Spinal cord (tissue), 10 donors: Measurements from ENCODE around the gene CAMK1D. TPM values are rescaled to one million over a fixed set of nuclear protein-coding genes. Genes with fewer than 3 reads are reported as not detected.

Experiments
- DNase-seq, 6 donors: peaks; one replicate each; pipeline versions ENCODE4 v3.0.0 to v3.0.0-alpha.2; 2013 to 2015; ENCODE audit warnings: low spot score in 6 of 6, low read depth in 4 of 6
- H3K27ac ChIP-seq: one replicate; pipeline ENCODE4 v1.5.1; 2013; ENCODE audit warnings: low read depth, low read length, control low read depth
- H3K27me3 ChIP-seq: one replicate; pipeline ENCODE4 v1.6.1; 2013; ENCODE audit warnings: low read length; ENCODE audit not compliant: control insufficient read depth, insufficient read depth
- H3K36me3 ChIP-seq: one replicate; pipeline ENCODE4 v1.6.1; 2013; ENCODE audit warnings: low read length; ENCODE audit not compliant: control insufficient read depth, insufficient read depth
- H3K4me1 ChIP-seq: one replicate; pipeline ENCODE4 v1.6.1; 2013; ENCODE audit warnings: low read length; ENCODE audit not compliant: control insufficient read depth, insufficient read depth
- H3K4me3 ChIP-seq: one replicate; pipeline ENCODE4 v1.5.1; 2013; ENCODE audit warnings: low read depth, low read length, control low read depth
- H3K9me3 ChIP-seq: one replicate; pipeline ENCODE4 v1.6.1; 2013; ENCODE audit warnings: low read length; ENCODE audit not compliant: control insufficient read depth, insufficient read depth
- WGBS: methylation state at CpG from one replicate; pipeline ENCODE4 v1.1.5; 2013; ENCODE audit warnings: missing lambda C conversion rate; ENCODE audit not compliant: insufficient coverage; 5-methylcytosine and 5-hydroxymethylcytosine counted together
- polyA plus RNA-seq, 2 donors: library from polyadenylated mRNA; unstranded; fragments of 120-200 nt; gene quantifications; one replicate each; pipeline ENCODE4 v1.2.1, GENCODE V29; 2013; ENCODE audit not compliant: insufficient read length in 2 of 2
- total RNA-seq, 2 donors: library from RNA; depleted of rRNA in 1 of 2; stranded (reverse); fragments of 120-200 nt in 1 of 2; fragments of >200 nt in 1 of 2; gene quantifications; one replicate each; pipeline versions ENCODE4 v1.2.3 to v1.2.4, GENCODE V29; 2013 to 2014
- donor health status: healthy.

Gene CAMK1D
- total and polyA plus RNA-seq, 4 donors, result 25.2 to 39.0 (median 33.9) TPM

- DNase-seq, result peak in 2 of 6 donors; percentile 46 to 52
- peaks cover 5% of the 10 kb centered on the region for H3K4me1 ChIP-seq
- no peaks in the 10 kb centered on the region for H3K27me3 ChIP-seq
- H3K9me3 ChIP-seq, result no peaks in the 10 kb centered on the region
- WGBS, result 41% methylated on average over 10 of the region's 24 CpGs
- no peak overlapping the region for H3K4me3 ChIP-seq
- no peaks in the 10 kb centered on the region for H3K36me3 ChIP-seq
- no peak overlapping the region for H3K27ac ChIP-seq
Measured at GRCh38 chr10:12405342-12406320, 56.3 kb downstream of the CAMK1D start.

DNA sequence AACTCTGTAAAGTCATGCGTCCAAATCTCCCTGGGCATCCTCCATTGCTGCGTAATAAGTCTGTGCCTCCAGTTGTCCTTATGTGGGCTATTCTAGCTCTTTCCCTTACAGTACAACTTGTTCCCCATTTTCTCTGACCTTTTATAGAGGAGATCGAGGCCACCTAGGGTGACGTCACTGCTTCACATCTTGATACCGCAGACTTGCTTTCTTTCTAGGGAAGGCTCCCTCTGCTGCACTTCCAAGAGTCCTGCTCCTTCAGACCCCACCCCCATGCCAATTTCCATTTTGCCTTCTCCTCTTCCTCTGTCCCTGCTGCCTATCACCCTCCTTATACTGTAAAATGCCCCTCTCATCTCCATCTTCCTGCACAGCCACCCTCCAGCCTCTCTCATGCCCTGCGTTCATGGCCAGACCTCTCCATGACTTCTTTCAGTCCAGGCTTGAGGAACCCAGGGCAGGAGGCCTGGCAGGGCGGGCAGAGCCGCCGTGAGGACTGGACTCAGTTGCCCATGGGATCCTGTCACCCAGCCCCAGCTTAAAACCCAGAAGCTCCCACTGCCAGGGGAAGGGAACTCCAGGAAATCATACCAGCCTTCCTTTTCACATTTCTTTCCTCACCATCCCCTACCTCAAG lies 57.5 kb downstream of the CAMK1D start:
- DNase-seq, result no peak
- 91% methylated on average over 9 of the region's 9 CpGs for WGBS

DNA sequence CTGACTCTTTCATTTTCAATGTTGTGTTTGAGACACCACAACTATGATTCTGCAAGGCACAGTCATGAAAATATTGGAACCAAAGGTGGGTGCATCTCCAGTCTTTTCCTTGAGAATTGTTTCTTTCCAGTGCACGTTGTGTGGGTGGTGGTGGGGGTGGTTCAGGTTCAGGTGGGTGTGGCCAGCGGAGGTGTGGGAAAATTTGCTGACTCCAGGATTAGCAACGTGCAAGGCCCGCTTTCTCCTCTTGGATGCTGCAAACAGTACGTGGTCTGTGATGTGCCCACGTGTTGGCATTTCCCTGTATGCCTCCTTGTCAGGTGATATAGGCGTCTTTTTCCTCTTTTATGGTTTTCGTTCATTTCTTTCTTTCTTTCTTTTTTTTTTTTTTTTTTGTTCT lies 59.1 kb downstream of the CAMK1D start:
- Histone ChIP-seq H3K4me3 (no peak overlapping the region), H3K4me1 (peaks cover 5% of the 10 kb centered on the region), H3K27me3 (no peaks in the 10 kb centered on the region), H3K27ac (no peak overlapping the region), H3K9me3 (no peaks in the 10 kb centered on the region), H3K36me3 (no peaks in the 10 kb centered on the region)
- 94% methylated on average over 5 of the region's 8 CpGs for WGBS
- DNase-seq, result no peak

More for the DNA sequence above, 57.5 kb downstream of the CAMK1D start:
- H3K9me3 ChIP-seq, result no peaks in the 10 kb centered on the region
- H3K4me1 ChIP-seq, result peaks cover 5% of the 10 kb centered on the region
- no peaks in the 10 kb centered on the region for H3K36me3 ChIP-seq
- no peaks in the 10 kb centered on the region for H3K27me3 ChIP-seq
- H3K4me3 ChIP-seq, result no peak overlapping the region
- H3K27ac ChIP-seq, result no peak overlapping the region

DNA sequence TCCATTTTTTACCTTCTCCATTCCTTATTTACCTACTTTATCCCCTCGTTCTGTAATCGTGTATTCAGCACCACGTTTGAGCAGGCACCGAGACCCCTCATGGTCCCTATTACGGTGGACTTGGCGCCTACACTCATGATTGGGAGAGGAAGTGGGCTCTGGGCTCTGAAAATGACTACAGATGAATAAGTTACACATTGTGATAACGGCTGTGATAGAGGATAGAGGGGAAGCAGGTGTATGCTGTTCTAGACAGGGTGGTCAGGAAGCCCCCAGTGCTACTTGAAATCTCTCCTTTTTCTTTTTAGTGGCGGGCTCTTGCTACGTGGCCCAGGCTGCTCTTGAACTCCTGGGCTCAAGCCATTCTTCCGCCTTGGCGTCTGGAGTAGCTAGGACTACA lies 59.8 kb downstream of the CAMK1D start:
- Histone ChIP-seq H3K27ac (no peak overlapping the region), H3K27me3 (no peaks in the 10 kb centered on the region), H3K4me1 (peaks cover 5% of the 10 kb centered on the region), H3K36me3 (no peaks in the 10 kb centered on the region), H3K9me3 (no peaks in the 10 kb centered on the region), H3K4me3 (no peak overlapping the region)
- DNase-seq, result no peak
- 100% methylated on average over 6 of the region's 11 CpGs for WGBS

- Histone ChIP-seq H3K9me3 (no peaks in the 10 kb centered on the region), H3K36me3 (no peaks in the 10 kb centered on the region), H3K4me3 (no peak overlapping the region), H3K27me3 (no peaks in the 10 kb centered on the region), H3K27ac (no peak overlapping the region), H3K4me1 (peaks cover 5% of the 10 kb centered on the region)
- WGBS, result 85% methylated on average over 2 of the region's 5 CpGs
- no peak for DNase-seq
Measured at GRCh38 chr10:12409613-12410012, 60.3 kb downstream of the CAMK1D start.

GRCh38 chr10:12412666-12413368 lies 63.5 kb downstream of the CAMK1D start:
- H3K4me3 ChIP-seq, result no peak overlapping the region
- no peaks in the 10 kb centered on the region for H3K36me3 ChIP-seq
- WGBS, result 100% methylated on average over 3 of the region's 9 CpGs
- no peaks in the 10 kb centered on the region for H3K27me3 ChIP-seq
- no peaks in the 10 kb centered on the region for H3K9me3 ChIP-seq
- DNase-seq, result no peak
- H3K27ac ChIP-seq, result no peak overlapping the region
- no peaks in the 10 kb centered on the region for H3K4me1 ChIP-seq

DNA sequence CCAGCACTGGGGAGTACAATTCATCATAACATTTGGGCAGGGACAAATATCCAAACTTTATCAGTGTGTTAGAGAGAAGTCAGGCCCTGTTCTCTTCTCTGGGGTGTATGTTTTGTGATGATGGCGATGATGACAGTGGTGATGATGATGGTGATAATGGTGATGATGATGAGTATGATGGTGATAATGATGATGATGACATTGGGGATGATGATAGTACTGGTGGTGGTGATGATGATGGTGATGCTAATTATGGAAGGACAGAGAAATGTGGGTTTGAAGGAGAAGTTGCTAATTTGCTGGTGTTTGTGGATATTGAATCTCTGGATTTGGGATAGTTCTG lies 64.0 kb downstream of the CAMK1D start:
- Histone ChIP-seq H3K4me3 (no peak overlapping the region), H3K27ac (no peak overlapping the region), H3K36me3 (no peaks in the 10 kb centered on the region), H3K27me3 (no peaks in the 10 kb centered on the region), H3K4me1 (no peaks in the 10 kb centered on the region), H3K9me3 (no peaks in the 10 kb centered on the region)
- no peak for DNase-seq
- WGBS, result 89% methylated on average over 1 of the region's 1 CpG

DNA sequence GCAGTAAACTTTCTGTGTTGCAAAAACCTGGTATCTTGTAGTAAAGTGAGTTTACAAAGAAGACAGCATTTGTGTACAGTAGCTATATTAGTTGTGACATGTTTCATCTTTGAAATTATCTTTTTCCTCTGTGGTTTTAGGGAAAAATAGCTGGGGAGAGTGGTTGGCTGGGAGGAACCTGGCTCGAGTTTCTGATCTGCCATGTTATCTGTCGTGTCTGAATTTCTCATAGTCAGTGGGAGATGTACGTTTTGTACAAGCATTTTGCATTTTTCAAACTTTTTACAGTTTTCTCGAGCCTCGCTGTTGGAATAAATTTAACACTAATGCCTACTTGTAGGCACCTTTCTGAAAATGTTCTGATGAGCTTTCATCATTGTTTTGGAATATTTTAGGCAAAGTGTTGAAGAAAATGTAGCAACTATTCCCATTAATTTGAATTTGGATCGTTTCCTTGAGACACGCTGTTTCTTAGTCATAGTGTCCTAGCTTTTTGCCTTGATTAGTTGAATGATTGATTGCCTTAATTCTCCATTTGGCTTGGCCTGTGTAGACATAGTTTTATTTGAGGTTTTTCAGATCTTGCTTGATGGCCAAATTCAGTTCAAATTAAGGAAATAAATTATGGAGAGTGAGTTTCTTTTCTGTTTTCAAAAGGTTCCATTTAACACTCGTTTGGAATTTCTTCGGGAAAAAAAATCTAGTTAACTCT lies 65.1 kb downstream of the CAMK1D start:
- Histone ChIP-seq H3K4me1 (no peaks in the 10 kb centered on the region), H3K9me3 (no peaks in the 10 kb centered on the region), H3K27ac (peak overlapping the region; percentile 27), H3K36me3 (no peaks in the 10 kb centered on the region), H3K4me3 (no peak overlapping the region), H3K27me3 (no peaks in the 10 kb centered on the region)
- no peak for DNase-seq
- 80% methylated on average over 1 of the region's 9 CpGs for WGBS

DNA sequence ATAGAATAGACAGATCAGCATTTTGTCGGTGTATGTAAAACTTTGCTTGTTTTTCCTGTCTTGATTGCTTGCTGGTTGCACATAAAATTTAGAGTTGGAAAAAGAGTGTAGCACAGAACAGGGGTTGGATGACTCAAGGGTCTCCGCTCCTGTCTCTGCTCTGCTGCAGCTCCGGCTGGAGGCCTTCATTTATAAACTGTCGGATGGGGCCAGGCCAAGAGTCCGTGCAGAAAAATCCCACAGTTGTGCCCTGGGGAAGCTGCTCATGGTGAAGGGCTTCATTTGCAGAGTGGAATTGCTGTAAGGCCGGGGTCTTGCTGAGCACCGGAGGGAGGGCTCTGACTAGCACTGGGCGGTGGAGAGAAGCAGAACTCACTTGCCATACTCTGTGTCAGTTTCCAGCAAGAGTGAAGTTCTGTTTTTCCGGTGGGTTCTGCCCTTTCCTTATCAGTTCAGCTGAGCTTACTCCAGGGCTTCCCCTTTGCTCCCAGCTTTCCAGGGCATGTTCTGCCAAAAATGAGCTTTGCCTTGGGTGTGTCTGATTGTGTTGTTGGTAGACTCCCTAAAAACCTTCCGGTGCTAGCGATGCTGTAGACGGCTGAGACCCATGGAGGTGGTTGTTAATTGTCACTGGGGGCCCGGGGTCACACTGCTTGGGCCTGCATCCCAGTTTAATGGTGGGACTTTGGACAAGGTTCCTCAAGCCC lies 67.2 kb downstream of the CAMK1D start:
- H3K9me3 ChIP-seq, result no peaks in the 10 kb centered on the region
- H3K27ac ChIP-seq, result no peak overlapping the region
- WGBS, result 86% methylated on average over 12 of the region's 13 CpGs
- no peak for DNase-seq
- no peaks in the 10 kb centered on the region for H3K36me3 ChIP-seq
- H3K27me3 ChIP-seq, result no peaks in the 10 kb centered on the region
- no peaks in the 10 kb centered on the region for H3K4me1 ChIP-seq
- no peak overlapping the region for H3K4me3 ChIP-seq
